ENCODE results near the gene PLXNA4.
"Not testable (repeated sequence)": the region's sequence is repeated elsewhere in the genome, so short reads cannot be mapped to it uniquely, and the experiment has no call there.

The PLXNA4 gene

DNA sequence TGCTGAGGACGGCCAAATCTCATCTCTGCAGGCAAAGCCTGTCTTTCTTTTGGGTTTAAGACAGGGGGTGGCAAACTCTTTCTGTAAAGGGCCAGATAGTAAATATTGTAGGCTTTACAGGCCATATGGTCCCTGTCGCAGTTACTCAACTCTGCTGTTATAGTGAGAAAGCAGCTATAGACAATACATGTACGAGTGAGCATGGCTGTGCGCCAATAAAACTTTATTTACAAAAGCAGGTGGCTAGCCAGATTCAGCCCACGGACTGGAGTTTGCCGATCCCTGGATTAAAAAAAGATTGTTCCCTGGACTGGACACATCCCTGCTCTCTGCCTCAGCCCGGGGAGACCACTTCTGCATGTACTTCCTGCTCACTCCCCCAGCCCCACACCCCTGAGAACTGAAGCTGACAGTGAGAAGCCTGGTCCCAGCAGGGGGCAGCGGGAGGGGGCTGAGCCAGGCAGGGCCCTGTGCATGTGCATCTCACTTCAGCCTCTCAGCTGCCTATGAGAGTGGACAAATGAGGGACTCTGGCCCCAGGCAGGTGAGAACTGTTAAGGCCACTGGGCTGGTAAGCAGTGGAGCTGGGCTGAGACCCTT, 392.4 kb downstream of the PLXNA4 start:
- no peak for DNase-seq

DNA sequence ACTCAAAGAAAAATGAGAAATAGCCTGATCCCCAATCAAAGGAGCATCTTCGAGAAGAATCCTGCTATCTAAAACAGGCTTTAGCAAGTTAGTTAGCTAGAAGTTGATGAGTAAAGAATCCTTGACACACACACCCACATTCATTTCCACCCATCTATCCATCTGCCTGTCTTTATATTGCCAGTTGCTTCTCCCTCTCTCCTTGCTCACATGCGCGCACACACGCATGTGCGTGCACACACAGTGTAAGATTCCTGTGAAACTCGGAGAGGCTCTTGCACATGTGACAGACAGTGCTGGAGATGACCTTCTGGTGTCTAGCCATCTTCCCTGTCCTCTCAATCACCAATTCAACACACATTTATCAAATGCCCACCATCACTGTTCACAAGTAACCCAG, 393.3 kb downstream of the PLXNA4 start:
- no peak for DNase-seq

DNA sequence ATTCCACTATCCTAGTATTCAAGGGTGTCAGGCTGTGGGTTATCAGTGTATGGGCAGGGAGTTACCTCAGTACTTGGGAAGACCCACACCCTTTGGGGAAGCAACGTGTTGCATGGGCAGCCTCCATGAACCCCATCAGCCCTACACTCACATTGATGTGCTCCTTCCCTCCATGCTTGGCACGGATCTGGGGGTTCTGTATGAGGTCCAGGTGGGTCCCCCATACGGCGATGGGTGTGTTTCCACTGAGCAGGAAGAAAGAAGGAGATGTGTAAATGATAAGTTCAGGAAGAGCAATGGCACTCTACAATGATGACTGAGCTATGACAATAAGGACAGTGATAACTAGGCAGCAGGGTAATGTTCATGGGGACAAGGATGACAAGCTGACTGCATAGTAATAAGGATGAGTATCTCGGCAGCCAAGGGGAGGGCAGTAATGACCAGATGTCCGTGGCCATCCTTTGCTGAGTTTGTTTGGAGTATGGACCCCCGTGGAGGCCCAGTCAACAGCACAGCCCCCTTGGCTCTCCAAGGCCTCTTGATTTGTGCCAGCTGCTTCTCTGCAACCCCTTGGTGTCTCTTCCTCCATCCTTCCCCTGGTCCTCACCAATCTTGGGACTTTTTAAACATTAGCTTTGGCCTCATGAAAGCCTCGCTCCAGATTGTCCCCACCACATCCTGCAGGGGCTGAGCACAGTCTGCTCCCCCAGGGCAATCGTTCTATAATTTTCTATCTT, 394.2 kb downstream of the PLXNA4 start:
- DNase-seq, result no peak

GRCh38 chr7:132181371-132181770, 394.9 kb downstream of the PLXNA4 start:
- DNase-seq, result no peak

DNA sequence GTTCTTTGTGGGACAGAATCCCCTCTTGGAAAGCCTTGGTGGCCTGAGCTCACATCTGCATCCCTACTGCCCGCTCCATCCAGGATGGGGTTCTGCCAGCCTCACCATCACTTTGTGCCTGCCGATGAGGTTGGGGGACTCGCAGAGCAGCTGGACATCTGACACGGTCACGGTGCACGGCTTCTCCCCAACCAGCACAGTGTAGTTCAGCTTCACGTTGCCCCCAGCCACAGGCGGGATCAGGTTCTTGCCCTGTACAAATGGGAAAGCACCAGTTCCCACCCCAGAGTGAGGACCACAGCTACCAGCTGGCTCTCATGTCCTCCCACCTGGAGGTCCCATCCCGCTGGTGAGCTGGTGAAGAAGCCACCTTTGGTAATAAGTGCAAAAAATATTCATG, 395.8 kb downstream of the PLXNA4 start:
- DNase-seq, result no peak

DNA sequence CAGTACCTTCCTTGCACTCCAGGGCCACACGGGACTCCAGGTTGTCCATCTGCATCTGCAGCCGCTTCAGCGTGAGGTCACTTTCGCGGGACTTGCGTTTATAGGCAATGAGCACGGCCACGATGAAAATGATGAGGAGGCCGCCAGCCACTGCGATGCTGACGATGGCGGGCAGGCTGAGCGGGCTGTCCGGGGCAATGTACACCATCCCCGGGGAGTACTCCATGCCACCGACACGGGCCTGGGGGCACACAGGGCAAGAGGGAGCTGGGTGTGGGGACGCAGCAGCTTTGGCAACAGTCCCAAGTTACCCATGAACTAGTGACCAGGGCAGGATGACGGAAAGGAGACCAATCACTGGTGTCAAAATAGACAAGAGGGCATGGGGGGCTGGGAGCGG, 396.6 kb downstream of the PLXNA4 start:
- no peak for DNase-seq

- no peak for DNase-seq
Measured at GRCh38 chr7:132179080-132179430, 397.2 kb downstream of the PLXNA4 start.

GRCh38 chr7:132178402-132179079, 397.7 kb downstream of the PLXNA4 start:
- not testable (repeated sequence) for DNase-seq

DNA sequence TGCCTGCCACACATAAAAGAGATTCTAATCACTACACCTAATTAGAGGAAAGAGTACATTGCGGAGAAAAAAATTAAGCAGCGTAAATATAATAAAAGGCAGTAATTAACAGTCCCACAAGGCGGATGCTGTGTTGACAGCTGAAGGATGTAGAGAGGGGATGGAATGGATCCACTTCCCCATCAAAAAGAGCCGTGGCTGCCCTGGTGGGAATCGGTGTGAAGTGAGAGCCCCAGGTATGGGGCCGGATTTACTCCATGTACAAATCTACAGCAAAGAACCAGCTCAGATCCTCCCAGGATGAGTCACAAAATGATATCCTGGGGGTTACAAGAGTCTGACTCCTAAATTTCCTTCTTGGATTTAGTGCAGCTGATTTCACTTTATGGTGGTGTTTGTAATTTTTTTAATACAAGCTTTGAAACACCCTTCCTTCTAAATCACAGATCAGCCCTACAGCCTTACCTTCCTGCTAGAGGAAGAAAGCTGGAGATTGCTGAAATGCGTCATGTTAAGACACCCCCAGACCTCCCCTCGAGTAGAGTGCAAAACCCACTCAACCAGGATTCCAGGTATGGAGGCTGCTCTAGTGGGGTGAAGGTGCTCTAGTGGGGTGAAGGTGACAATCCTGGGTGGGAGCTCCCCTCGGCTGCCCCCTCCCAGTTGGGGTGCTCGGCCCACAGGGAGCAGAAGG, 398.4 kb downstream of the PLXNA4 start:
- no peak for DNase-seq

GRCh38 chr7:132176719-132177118, 399.6 kb downstream of the PLXNA4 start:
- DNase-seq, result no peak

GRCh38 chr7:132171130-132171576, 405.1 kb downstream of the PLXNA4 start:
- no peak for DNase-seq

DNA sequence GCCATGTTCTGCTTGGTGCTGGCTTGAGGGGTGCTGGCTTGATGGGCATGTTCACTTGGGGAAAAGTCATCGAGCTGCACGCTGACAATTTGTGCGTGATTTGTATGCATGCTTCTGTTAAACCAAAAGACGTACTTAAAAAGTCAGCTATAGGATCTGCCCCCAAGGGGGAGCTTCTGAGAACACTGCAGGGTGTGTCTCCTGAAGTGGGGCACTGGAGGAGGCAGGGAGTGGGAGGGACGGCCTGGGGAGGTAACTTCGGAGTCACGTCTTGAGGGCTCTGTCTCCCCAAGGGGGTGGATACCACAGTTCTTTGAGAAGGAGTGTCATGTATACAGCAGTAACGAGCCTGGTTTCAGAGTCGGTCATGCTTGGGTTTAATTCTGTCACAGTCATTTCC, 406.5 kb downstream of the PLXNA4 start:
- no peak for DNase-seq

DNA sequence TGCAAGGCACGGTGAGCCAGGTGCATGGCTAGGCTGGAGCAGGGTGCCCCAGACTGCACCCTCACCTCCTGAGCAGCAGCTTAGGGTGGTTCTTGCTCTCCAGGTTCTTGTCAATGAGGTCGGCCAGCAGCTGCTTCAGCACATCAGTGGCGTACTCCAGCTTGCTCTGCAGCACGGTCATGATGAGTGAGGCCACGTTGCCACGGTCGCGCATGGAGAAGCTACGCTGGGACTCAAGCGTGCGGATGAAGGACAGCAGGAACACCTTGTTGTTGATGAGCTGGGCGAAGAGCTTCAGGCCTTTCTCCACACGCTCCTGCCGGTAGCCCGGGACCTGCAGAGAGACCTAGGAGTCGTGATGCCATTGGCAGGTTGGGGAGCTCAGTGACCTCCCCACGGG, 408.0 kb downstream of the PLXNA4 start:
- DNase-seq, result no peak

DNA sequence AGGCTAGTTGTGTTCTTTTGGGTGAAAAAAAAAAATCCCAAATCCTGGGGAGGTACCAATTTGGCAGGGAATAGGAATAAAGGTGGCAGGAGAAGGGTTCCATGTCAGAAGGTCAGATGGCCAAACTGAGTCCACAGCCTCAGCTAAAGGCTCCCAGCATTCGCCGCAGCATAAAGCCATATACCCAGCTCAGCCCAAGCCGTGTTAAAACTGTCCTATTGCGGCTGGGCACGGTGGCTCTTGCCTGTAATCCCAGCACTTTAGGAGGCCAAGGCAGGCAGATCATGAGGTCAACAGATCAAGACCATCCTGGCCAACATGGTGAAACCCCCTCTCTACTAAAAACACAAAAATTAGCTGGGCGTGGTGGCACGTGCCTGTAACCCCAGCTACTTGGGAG, 410.6 kb downstream of the PLXNA4 start:
- DNase-seq, result not testable (repeated sequence)

DNA sequence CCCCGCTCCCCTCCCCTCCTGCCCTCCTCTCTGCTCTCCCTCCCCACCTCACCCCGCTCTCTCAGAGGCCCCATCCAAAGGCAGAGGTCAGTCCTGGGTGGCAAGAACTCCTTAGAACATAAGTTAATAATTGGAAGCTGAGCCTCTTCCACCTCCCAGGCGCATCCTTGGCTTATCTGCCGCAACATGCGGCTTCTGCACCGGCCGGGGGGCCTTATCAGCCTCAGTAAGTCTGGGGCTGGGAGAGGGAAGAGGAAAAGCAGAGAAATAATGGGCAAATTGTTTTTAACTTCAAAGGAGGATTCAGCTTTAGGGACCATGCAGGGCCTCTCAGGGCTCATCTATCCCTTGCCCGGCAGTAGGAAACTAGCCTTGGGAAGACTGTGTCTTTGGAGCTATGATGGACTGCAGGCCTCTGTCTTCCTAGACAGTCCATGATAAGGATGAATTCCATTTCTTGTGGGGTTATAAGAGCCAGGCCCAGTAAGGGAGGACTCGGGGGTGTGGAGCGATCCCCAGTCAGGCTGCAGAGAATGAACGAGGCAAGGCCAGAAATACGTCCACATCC, 411.6 kb downstream of the PLXNA4 start:
- peak; percentile 15 for DNase-seq

DNA sequence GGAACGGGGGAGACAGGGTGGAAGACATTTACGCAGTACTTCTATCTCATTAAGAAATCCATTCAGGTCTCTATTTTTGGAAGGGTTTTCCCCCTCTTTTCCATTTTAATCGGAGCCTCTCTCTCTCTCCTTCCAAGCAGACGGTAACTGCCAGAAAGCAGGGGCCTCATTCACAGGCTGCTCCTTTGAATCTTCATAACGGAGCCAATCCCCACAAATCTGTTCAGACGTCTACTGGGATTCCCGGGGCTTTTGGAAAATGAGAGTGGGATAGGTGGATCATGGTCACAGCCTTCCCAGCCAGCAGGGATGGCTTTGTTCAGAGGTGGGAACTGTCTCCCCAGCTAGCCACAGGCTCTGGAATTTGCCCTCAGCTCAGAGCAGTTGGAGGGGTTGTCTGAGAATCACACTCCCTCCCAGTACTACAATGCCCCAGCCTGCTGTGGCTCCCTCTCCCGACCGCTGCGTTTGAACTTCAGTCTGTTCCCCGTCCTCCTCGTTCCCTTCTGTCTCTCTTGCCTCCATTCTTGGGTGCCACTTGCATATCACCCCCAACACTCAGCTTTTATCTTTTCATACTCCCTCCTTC, 413.6 kb downstream of the PLXNA4 start:
- DNase-seq, result no peak

GRCh38 chr7:132161976-132162375, 414.3 kb downstream of the PLXNA4 start:
- DNase-seq, result no peak

GRCh38 chr7:132161533-132161915, 414.7 kb downstream of the PLXNA4 start:
- DNase-seq, result no peak

DNA sequence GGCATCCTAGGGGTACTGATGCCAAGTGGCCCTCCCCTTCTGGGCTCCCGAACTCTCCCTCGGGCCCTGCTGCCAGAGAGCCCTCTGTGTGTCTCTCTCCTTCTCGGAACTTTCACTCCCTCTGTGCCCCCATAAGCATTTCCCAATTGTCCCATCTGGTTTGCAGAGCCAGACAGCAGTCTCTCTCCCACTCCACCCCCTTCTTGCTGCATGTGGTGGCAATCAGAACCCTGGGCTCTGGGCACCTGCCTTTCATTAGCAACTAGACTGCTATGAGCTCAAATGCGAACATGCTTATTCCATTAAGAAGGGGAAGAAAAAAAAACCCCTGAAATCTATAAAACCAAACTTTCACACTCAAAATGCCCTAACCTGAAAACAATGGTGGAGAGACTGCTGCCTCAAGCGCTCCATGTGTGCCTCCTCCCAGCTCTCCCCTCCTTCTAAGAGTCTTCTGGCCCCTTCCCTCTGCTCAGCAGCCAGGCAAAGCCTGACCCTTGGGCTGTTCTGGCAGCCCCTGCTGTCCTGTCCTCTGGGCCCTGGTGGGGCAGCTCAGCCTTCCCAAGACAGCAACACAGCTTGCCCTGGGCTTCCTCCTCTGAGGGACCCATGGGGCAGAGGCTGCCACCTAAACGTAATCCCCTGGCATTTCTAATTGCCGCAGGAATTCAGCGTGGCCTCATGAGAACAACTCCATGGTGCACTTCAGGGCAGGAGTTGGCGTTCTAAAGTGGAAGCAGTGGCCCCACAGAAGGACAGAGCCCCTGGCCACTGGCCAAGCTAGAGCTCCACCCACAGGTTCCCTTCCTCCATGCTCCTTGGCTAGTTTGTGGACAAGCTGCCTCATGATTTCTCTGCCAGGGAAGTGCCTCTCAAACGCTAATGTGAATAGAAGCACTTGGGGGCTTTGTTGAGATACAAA, 415.4 kb downstream of the PLXNA4 start:
- peak; percentile 0 for DNase-seq

GRCh38 chr7:132158841-132159240, 417.4 kb downstream of the PLXNA4 start:
- no peak for DNase-seq

DNA sequence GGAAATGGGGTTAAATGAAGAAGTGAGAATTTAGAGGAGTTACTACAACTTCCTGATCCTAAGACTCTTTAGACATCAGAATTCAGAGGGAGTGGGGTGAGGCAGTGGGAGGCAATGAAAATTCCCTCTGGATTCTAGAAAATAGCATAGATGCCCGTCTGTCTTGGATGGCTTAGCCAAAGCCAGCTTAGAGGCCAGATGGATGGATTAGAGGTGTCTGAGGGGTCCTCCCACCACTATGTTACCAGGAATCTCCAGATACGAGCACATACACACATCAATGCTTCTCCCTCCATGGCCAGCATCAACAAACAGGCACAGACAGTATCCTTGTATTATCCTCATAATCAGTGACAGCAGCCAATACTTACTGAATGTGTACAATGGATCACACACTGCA, 418.1 kb downstream of the PLXNA4 start:
- no peak for DNase-seq

DNA sequence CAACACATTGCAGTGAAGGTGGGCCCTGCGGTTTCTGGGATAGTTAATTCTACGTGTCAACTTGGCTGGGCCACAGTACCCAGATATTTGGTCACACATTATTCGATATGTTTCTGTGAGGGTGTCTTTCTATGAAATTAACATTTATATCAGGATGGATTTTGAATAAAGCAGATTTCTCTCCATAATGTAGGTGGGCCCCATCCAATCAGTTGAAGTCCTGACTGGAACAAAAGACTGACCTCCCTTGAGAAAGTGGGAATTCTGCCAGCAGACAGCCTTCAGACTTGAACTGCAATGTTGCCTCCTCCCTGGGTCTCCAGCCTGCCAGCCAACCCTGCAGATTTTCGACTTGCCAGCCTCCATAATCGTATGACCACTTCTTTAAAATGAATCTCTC, 420.6 kb downstream of the PLXNA4 start:
- DNase-seq, result no peak

Measured in OCI-M1 (cell line).